Sigmoid colon (tissue), 4 donors: Measurements from ENCODE around the gene PDE11A.

ENCODE experiments used
- EP300 ChIP-seq, 4 donors: sonication (generic); formaldehyde crosslinking; IDR thresholded peaks; one replicate each; pipeline ENCODE4 v1.6.1; 2017; ENCODE audit warnings: antibody characterized with exemption in 4 of 4
- POLR2A ChIP-seq, 2 donors: fragments of 450-650 bp; IDR thresholded peaks; one replicate each; pipeline ENCODE4 v1.6.1; 2016; ENCODE audit warnings: antibody characterized with exemption in 2 of 2, mild to moderate bottlenecking in 2 of 2, moderate library complexity in 2 of 2
- POLR2AphosphoS5 ChIP-seq, 4 donors: sonication (generic); formaldehyde crosslinking; IDR thresholded peaks; one replicate each; pipeline ENCODE4 v1.6.1; 2017; ENCODE audit warnings: antibody characterized with exemption in 4 of 4
- TF ChIP-seq, protein P1 (sequence below), 4 experiments: fragments of 450-650 bp in 3 of 4; fragments of 200-600 bp in 1 of 4; IDR thresholded peaks; one replicate each; pipeline ENCODE4 v1.5.1; 2016 to 2019; ENCODE audit warnings: antibody characterized with exemption in 4 of 4, mild to moderate bottlenecking in 3 of 4, moderate library complexity in 2 of 4

DNA sequence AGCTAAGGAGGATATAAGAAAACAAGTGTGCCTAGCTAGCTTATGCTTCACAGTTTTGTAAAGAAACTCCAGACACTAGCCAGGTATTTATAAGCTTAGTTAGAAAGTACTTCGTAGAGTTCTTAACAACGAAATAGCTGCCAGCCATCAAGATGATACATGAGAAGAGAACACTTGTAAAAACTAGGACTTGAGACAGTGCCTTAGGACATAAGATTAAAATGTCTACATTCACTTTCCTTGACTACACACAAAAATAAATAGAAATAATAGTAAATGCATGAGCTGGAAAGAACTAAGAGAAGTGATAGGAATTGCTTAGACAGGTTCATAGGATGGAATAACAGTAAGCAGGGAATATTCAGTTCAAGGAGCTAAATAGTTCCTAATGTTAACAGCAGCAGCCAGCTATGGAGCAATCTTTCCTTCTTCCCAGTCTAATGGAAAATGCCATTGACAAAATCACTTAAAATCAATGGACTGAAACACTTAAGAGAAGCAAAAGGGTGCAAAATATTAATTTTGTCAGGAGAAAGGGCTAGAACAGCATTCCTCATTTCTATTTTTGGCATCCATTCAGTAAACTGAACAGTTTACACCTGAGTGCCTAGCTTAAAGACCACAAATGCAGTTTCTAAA is 186.6 kb downstream of the PDE11A start:
- no peak for TF ChIP-seq POLR2A (IDR thresholded peaks at IDR 0.05)
- TF ChIP-seq, protein P1, sequence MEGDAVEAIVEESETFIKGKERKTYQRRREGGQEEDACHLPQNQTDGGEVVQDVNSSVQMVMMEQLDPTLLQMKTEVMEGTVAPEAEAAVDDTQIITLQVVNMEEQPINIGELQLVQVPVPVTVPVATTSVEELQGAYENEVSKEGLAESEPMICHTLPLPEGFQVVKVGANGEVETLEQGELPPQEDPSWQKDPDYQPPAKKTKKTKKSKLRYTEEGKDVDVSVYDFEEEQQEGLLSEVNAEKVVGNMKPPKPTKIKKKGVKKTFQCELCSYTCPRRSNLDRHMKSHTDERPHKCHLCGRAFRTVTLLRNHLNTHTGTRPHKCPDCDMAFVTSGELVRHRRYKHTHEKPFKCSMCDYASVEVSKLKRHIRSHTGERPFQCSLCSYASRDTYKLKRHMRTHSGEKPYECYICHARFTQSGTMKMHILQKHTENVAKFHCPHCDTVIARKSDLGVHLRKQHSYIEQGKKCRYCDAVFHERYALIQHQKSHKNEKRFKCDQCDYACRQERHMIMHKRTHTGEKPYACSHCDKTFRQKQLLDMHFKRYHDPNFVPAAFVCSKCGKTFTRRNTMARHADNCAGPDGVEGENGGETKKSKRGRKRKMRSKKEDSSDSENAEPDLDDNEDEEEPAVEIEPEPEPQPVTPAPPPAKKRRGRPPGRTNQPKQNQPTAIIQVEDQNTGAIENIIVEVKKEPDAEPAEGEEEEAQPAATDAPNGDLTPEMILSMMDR (IDR thresholded peaks at IDR 0.05): no peak
- peak; percentile 64 to 90 (median 79) for TF ChIP-seq POLR2AphosphoS5 (IDR thresholded peaks at IDR 0.05)
- TF ChIP-seq EP300 (IDR thresholded peaks at IDR 0.05): peak; percentile 31 to 83 (median 58)
